ENCODE data around the gene TMEM63A. TPM values are rescaled to one million over a fixed set of nuclear protein-coding genes. Genes with fewer than 3 reads are reported as not detected.

Gene TMEM63A
- total and polyA plus RNA-seq, 10 of the 15 experiments (the other 5 are each of a cell fraction or from before 2014, with no cell fraction given), result 1.3 to 33.5 (median 15.2) TPM

DNA sequence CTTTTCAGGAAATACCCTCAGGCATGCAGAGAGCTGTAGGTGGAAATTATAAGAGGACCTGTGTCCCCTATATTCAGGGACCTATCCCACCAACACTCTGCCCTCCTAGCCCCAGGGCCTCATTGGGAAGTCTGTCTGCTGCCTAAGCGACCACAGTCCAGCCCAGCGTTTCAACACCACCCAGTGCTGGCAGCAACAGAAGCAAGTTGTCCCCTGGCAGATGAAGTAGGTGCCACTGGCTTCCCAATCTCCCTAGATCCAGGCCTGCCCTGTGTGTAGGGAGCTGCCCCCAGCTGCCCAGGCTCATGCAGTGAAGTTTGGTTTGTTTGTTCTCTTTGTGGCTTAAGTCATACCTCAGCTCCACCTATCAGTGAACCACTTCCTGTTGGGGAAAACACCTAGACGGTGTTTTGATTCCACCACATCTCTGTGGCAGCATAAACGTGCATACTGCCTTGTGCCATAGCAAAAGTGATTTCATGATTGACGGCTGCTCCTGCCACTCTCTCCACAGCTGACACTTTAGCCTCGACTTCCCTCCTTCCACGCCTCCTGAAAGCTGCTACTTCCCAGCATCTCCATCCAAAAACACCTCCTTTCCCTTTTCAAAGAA, 14.9 kb upstream of the TMEM63A start (continued):
- TF ChIP-seq POU2F2 (IDR thresholded peaks at IDR 0.05; ENCODE audit: borderline replicate concordance, low read depth, low read length) (peak; percentile 52; the same call in 1 of the 3 replicates), BACH1 (IDR thresholded peaks at IDR 0.05; ENCODE audit: borderline replicate concordance) (peak; percentile 57; the same call in 1 of the 2 replicates), ZZZ3 (IDR thresholded peaks at IDR 0.05; ENCODE audit: control insufficient read depth, insufficient read length, low read depth) (no peak), CHD1 (IDR thresholded peaks at IDR 0.05; ENCODE audit: low read depth, low read length) (no peak), ATF7 (IDR thresholded peaks at IDR 0.05; ENCODE audit: low read depth) (peak; percentile 87), SPI1 (IDR thresholded peaks at IDR 0.05; ENCODE audit: borderline replicate concordance, insufficient read depth, low read depth, low read length) (peak; percentile 67), ZSCAN29 (IDR thresholded peaks at IDR 0.05) (no peak), NR2C2 (IDR thresholded peaks at IDR 0.05; ENCODE audit: borderline replicate concordance, control insufficient read depth, insufficient read length, low read depth) (no peak), NFYB (IDR thresholded peaks at IDR 0.05; ENCODE audit: insufficient read depth, low read depth, low read length) (peak; percentile 65), NR2F1 (conservative IDR thresholded peaks at IDR 0.05) (no peak), GATAD2B (conservative IDR thresholded peaks at IDR 0.05; ENCODE audit: low read depth) (peak; percentile 40; the same call in 1 of the 2 replicates), CREB1 (IDR thresholded peaks at IDR 0.05; ENCODE audit: low read depth) (peak; percentile 46; the same call in 1 of the 2 replicates), RFX5 (IDR thresholded peaks at IDR 0.05; ENCODE audit: low read depth, low read length) (no peak), CHD2 (IDR thresholded peaks at IDR 0.05; ENCODE audit: borderline replicate concordance, low read depth, low read length) (0 out of 2 replicates have a peak, but pooled peaks have one; percentile 27), BHLHE40 (IDR thresholded peaks at IDR 0.05; ENCODE audit: borderline replicate concordance in 1 of 2, low read depth in 2 of 2, low read length in 1 of 2) (peak; percentile 96 to 98)
- TF ChIP-seq, protein P1, sequence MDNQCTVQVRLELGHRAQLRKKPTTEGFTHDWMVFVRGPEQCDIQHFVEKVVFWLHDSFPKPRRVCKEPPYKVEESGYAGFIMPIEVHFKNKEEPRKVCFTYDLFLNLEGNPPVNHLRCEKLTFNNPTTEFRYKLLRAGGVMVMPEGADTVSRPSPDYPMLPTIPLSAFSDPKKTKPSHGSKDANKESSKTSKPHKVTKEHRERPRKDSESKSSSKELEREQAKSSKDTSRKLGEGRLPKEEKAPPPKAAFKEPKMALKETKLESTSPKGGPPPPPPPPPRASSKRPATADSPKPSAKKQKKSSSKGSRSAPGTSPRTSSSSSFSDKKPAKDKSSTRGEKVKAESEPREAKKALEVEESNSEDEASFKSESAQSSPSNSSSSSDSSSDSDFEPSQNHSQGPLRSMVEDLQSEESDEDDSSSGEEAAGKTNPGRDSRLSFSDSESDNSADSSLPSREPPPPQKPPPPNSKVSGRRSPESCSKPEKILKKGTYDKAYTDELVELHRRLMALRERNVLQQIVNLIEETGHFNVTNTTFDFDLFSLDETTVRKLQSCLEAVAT (IDR thresholded peaks at IDR 0.05), result peak; percentile 86; the same call in 1 of the 2 replicates
- TF ChIP-seq, protein P2, sequence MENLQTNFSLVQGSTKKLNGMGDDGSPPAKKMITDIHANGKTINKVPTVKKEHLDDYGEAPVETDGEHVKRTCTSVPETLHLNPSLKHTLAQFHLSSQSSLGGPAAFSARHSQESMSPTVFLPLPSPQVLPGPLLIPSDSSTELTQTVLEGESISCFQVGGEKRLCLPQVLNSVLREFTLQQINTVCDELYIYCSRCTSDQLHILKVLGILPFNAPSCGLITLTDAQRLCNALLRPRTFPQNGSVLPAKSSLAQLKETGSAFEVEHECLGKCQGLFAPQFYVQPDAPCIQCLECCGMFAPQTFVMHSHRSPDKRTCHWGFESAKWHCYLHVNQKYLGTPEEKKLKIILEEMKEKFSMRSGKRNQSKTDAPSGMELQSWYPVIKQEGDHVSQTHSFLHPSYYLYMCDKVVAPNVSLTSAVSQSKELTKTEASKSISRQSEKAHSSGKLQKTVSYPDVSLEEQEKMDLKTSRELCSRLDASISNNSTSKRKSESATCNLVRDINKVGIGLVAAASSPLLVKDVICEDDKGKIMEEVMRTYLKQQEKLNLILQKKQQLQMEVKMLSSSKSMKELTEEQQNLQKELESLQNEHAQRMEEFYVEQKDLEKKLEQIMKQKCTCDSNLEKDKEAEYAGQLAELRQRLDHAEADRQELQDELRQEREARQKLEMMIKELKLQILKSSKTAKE (IDR thresholded peaks at IDR 0.05; ENCODE audit: low read depth, poor library complexity, severe bottlenecking), result peak; percentile 61
- TF ChIP-seq, protein P3, sequence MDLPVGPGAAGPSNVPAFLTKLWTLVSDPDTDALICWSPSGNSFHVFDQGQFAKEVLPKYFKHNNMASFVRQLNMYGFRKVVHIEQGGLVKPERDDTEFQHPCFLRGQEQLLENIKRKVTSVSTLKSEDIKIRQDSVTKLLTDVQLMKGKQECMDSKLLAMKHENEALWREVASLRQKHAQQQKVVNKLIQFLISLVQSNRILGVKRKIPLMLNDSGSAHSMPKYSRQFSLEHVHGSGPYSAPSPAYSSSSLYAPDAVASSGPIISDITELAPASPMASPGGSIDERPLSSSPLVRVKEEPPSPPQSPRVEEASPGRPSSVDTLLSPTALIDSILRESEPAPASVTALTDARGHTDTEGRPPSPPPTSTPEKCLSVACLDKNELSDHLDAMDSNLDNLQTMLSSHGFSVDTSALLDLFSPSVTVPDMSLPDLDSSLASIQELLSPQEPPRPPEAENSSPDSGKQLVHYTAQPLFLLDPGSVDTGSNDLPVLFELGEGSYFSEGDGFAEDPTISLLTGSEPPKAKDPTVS (IDR thresholded peaks at IDR 0.05; ENCODE audit: low read depth, low read length), result no peak
- TF ChIP-seq, protein P4, sequence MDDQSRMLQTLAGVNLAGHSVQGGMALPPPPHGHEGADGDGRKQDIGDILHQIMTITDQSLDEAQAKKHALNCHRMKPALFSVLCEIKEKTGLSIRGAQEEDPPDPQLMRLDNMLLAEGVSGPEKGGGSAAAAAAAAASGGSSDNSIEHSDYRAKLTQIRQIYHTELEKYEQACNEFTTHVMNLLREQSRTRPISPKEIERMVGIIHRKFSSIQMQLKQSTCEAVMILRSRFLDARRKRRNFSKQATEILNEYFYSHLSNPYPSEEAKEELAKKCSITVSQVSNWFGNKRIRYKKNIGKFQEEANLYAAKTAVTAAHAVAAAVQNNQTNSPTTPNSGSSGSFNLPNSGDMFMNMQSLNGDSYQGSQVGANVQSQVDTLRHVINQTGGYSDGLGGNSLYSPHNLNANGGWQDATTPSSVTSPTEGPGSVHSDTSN (IDR thresholded peaks at IDR 0.05; ENCODE audit: insufficient replicate concordance, low read depth, low read length), result peak; percentile 91
- TF ChIP-seq, protein P5, sequence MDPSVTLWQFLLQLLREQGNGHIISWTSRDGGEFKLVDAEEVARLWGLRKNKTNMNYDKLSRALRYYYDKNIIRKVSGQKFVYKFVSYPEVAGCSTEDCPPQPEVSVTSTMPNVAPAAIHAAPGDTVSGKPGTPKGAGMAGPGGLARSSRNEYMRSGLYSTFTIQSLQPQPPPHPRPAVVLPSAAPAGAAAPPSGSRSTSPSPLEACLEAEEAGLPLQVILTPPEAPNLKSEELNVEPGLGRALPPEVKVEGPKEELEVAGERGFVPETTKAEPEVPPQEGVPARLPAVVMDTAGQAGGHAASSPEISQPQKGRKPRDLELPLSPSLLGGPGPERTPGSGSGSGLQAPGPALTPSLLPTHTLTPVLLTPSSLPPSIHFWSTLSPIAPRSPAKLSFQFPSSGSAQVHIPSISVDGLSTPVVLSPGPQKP (IDR thresholded peaks at IDR 0.05; ENCODE audit: low read depth, low read length), result no peak
